Measurements from ENCODE around the gene PES1.

DNA sequence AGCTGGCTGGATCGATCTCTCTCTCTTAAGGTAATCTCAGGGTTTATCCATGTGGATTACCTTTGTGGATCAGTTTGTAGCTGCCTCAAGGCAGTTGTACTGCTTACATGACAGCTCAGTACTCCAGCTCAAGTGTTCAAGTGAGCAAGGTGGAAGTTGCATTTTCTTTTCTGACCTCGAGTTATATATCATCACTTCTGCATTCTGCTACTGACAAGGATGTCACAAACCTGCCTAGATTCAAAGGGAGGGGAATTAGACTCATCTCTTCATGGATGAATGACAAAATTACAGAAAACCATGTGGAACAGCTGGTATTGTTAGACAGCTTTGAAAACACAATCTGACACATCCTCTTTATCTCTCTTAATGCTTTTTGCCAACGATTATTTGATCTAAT lies 9.2 kb upstream of the PES1 start:
- no peak for TF ChIP-seq CTCF (conservative IDR thresholded peaks at IDR 0.05)
- no peak for TF ChIP-seq ZFX (IDR thresholded peaks at IDR 0.05)
